ENCODE results near the gene NCK2.
"Not testable (repeated sequence)": the region's sequence is repeated elsewhere in the genome, so short reads cannot be mapped to it uniquely, and the experiment has no call there.

The NCK2 gene

DNA sequence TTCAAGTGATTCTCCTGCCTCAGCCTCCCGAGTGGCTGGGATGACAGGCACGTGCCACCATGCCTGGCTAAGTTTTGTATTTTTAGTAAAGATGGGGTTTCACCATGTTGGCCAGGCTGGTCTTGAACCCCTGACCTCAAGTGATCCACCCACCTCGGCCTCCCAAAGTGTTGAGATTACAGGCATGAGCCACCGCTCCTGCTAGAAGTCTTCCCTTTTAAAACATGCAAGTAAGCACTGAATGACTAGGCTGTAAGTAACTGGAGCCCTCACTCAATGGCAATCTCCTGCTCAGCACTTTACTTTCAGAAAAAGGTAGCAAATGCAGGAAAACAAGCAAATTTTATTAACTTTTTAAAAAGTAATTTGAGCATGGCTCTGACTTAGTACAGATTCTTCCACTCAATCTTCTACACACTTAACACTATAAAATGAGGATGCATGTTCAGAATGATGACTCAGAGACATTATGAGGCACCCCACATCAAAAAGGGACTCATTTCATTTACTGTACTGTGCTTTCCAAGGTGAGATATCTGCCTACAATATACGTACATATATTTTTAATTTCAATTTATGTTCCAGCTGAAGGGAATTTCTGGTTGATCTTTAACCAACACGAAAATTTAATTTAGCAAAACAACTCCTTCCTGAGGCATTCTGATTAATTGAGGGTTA is 6.6 kb upstream of the NCK2 start:
- DNase-seq = no peak

DNA sequence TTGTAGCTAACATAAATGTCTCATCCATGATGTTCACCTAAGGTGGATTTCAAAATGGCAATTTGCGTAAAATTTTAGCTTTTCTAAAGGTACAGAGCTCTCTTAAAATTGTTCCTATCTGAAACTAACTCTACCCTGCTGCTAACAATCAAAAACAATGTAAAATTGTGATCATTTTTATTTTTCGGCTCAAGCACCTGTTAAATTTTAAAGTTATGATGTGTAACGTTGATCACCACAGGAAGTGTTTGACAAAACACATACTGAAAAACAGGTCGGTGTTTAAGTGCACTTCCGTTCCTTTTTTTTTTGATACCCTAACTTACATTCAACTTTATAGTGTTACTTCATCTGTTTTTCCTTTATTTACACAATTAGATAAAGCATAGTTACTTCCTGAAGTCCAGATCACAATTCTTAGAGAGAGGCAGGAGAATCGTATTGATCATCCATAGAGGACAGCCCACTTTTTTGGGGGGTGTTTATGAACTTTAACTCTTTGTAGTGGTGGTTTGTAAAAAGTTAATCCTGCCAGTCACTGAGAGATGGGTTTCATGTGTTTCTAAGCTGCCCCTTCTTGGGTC is 6.0 kb upstream of the NCK2 start:
- no peak for DNase-seq

DNA sequence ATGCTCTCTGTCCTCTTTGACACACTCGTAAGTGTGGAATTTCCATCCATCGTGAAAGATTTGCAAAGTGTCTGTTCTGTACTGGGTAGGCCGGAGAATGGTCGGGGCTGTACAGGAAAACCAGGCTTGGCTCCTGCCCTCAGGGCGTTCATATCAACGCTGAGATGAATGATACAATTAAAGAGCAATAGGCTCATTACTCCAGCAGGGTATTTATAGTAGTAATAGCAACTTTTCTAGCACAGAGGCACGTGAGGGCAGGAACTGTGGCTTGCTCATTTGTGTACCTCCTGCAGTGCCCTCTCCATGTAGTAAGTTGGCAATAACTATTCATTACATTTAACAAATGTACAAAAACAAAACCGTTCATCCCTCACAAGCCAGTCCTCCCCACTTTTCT is 5.3 kb upstream of the NCK2 start:
- DNase-seq = no peak

DNA sequence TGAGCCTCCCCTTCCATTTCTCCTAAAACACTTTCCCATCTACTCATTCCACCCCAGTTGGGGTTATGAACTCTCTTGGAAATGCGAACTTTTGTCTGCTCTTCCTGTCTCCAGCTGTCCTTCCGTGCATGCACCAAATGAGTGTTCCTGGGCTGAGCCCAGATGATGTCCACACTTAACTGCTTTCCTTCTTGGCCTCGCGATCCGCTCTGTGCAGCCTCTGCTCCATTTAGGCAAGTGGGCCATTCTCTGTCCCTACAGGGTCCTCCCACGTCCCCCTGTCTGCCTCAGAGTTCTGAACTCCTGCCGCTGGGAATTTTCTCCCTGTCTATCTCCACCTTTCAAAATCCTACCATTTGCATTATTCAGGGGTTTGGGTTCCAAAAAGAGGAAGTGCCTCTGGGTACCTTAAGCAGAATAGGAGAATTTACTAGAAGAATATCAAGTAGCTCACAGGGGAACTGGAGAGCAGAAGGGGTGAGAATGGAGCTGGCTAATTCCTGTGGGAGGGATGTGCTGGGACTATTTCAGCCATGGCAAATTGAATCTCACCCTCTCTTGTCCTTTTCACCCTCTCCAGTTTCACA is 4.7 kb upstream of the NCK2 start:
- no peak for DNase-seq

DNA sequence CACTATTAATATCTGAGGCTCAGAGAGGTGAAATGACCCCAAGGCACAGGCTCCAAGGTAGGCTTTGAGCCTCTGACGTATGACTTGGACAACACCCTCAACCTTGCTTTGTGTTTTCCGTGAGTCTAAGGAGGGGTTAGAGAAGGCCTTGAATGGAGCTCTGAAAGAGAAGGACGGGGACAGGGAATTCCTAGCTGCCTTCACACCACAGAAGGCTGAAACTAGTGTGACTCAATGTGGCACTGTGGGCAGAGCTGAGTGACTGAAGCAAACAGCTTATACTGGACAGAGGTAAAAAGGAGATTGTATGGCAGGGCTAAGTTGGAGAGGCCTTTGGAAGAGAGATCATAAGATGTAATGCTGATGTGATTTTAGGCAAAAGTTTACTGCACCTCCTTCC is 3.5 kb upstream of the NCK2 start:
- DNase-seq = no peak

DNA sequence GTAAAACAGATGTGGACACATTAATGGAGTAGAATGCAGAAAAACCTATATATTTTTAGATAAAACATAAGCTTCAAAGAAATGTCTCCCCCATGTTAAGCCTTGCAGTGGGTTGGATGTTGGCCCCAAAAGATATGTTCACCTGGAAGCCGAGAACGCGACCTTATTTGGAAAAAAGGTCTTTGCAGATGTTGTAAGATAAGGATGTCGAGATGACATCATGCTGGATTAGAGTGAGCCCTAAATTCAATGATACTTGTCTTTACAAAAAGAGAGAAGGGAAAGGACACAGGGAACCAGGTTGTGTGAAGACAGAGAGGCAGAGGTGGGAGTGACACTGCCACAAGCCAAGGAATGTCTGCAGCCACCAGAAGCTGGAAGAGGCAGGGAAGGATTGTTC is 3.1 kb upstream of the NCK2 start:
- no peak for DNase-seq

DNA sequence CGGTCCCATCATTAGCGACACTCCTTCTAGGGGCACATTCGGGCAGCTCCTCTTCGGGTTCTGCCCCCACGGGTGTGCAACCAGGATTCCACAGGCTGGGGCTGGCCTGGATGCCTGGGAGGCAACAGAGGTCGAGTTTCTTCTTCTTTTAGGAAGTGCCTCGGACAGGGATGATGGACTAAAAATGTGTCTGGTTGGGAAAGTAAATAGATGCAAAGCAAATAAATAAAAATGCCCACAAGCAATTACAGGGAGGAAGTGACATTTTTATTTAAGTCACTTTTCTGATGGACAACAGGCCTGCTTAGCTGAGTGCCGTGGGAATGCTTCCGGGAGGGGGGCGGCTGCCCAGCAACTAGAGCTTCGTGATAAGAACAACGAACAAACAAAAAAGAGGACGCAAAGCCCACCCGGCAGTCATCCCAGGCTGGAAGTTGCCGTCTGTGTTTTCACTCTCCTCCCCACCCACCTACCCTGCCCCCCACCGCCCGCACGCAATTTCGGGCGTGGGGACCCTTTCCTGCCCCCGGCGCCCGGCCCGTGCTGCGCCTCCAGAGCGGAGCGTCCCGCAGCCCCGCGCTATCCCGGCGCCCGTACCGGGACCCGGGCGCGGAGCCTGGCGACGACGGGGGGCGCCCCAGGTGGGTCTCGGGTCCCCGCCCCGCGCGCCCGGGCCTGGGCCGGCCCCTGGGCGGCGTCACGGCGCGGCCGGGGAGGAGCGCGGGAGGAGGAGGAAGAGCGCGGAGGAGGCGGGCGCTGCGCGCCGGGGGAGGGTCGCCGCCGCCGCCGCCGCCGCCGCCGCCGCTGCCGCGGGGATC is 412 bp upstream of the NCK2 start:
- DNase-seq = peak; percentile 7 to 48

DNA sequence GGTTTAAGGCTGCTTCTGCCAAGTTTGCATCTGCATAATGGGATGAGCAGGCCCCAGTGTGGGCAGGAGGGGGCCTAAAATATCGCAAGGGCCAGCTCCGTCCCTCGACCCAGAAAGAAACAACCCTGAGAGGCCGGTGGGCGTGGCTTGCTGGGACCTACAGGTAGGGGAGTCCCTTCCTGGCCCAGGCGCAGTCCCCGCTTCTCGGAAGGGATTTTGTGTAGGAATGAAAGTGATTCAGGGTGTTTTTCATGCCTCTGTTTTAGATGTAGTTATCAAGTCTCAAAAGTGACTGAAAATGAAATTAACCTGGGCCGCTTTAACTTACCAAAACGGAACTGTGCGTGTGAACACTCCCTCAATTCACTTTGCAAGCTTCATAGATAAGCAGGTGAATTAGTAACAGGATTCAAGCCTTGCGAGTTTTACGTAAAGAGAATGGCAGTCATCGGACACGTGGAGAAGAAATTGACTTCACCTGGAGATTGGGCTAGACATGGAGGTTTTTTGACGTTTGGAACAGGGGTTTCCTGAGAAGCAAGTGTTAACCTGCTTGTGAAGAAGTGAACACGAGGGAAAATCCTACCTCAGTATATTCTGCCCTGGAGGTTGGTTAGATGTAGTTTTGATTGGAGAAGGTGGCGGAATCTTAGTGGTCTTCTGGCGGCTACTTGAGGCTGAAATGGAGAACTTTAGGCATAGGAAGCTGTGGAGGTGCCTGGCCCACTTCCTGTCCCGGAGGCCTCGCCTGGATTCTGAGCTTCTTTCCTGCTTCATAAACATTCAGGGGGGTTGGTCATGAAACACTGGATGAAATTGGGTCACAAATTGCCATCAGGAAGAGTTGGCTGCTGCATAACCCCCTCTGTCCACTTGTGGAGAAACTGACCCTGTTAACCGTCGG is 1.7 kb downstream of the NCK2 start:
- no peak for DNase-seq

DNA sequence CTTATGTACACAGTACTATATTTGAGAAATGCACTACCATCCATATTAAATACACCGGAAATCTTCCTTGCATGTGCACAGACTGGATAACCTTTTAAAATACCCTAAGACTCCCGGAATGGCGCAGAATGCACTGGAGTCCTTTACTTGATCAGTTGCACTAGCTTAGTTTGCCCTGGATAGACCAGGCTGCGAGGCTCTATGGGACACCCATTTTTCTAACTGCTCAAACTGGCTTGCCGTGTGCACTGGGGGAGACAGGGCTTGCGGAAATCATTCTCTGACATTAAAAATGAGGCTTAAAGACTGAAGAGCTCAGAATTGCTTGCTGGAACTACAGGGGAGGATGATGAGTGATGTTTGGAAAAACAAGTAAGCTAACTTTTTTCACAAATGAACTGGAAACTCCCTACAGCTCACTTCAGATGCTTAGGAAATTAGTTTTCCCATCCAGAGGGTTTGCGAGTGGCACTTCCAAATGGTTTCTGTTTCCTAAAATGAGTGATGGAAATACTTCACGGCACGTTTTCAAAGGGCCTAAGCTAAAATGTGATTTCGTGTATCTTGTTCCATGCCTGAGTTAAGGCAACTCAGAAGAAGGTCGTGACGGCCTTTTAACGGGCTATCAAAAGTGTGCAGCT is 2.7 kb downstream of the NCK2 start:
- no peak for DNase-seq

DNA sequence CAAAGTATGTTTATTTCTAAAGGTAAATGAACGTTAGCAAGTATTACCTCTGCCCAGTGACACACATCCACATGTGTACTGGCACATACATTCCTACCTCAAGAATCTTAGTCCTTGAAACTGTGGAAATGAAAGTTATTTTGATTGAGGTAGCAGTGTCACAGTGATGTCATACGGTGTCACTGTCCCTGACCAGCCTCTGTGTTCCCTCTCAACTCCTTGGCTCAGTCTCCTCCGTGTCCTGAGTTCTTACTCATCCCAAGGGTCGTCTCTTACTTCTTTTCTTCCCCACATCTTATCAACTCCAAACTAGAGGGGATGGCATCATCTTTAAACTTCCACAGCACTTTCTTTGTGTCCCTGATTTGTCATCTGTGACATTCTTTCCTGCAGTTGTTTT is 3.3 kb downstream of the NCK2 start:
- no peak for DNase-seq

DNA sequence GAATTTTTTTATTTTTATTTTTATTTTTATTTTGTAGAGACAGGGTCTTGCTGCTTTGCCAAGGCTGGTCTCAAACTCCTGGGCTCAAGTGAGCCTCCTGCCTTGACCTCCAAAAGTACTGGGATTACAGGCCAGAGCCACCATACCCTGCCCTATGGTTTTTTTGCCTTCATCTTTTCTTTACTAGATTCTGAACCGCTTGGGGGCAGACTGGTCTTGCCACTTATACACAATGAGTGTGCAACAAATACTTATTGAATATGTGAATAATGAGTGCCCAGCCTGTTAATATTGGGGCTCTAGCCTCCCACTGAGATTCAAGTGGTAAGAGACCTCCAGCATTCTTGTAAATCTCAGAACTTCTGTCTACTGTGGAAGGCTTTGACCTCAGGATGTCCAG is 3.9 kb downstream of the NCK2 start:
- DNase-seq = no peak

DNA sequence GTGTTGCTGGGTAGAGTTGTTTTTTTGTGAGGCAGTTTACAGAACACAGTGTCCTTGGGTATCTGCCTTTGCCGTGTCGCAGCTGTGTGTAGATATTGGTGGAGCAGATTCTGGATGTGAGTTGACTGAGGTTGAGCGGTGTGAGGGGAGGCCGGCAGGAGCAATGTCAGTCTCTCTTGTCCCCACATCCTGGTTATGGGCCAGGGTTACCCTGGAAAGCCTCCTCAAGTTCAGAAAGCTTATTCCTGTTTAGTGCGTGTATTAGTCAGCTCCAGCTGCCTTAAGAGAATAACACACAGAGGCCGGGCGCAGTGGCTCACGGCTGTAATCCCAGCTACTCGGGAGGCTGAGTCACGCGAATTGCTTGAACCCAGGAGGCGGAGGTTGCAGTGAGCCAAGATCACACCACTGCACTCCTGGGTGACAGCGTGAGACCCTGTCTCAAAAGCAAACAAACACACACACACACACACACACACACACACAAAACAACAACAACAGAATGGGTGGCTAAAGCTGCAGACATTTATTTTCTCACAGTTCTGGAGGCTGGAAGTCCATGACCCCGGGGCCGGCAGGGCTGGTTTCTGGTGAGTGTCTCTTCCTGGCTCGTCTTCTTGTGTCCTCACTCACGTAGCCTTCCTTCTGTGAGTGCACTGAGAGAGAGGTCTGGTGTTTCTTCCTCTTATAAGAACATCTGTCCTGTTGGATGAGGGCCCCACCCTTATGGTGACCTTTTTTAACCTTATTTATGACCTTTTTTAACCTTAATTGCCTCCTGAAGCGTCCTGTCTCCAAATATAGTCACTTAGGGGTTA is 5.1 kb downstream of the NCK2 start:
- DNase-seq = no peak

DNA sequence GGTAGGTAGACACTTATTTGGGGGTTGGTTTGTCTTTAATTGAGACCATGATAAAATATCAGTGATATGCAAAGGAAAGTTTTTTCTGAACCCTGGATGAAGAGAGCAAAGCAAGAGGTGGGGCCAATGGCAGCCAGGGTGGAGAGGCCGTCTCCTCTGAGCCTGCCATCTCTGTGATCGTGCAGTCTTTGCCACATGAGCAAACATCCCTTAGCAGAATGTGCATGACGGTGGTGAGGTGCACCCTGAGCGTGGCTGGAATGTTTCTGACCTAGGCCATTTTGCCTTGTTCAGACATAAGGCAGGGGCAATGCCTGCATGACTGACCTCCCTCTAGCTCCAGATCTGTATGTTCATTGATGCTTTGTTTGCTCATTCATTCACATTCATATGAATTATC is 6.0 kb downstream of the NCK2 start:
- no peak for DNase-seq

DNA sequence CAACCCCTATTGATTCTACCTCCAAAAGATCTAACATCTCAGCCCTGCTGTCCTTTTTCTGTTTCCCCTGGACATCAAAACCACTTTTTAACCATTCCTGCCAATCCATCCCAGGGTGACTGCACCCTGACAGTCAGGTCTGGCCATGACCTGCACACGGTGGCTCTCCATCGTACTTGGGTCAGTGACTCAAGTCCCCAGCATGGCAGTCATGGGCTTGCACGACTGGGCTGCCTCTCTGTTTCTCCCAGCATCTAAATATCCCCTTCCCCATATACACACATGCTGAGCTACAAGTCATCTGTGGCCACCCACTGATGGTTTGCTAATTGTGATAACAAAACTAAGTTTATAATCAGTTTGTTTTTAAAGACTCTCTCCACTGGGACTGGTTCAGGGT is 6.6 kb downstream of the NCK2 start:
- no peak for DNase-seq

DNA sequence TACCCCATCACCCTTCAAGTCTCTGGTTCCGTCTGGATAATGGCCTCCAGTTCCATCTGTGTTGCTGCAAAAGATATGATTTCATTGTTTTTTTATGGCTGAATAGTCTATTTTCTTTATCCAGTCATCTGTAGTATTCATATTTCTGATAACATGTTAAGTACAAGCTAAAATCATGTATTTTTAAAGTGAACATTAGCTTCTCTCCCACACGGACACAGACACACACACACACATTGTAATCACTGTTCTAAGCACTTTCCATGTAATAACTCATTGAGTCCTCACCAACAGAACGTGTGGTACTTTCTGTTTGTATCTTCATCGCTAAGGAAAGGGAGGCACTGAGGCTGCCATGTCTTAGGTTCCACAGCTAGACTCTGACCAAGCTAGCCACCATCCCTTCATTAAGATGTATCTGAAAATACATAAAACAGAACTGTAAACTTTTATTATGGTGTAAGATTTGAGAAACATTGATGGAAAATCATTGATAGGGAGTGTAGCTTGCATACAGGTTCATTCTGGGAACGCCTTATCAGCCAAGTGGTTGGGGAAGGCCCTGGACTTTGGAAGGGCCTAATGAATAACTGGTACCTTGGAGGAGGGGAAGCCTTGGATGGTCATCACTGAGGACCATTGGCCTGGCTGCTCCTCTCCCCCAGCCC is 8.1 kb downstream of the NCK2 start:
- no peak for DNase-seq

DNA sequence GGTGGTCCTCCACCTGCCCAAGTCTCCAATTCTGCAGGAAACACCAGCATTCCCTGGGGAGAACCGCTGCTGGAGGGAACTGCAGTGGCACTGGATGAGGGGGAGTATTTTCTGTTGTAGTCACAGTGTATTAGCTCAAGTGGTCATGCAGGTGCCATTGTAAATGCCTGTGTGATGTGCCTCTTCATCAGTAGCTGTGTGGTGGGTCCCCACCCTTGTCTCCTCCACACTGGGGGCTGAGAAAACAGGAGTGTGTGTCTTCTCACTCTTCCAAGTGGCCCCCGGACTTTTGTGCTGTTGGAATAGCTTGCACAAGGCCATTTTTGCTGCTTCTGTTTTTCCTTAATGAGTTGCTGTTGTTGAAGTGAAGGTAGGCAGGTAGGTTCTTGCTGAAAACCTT is 8.7 kb downstream of the NCK2 start:
- no peak for DNase-seq

DNA sequence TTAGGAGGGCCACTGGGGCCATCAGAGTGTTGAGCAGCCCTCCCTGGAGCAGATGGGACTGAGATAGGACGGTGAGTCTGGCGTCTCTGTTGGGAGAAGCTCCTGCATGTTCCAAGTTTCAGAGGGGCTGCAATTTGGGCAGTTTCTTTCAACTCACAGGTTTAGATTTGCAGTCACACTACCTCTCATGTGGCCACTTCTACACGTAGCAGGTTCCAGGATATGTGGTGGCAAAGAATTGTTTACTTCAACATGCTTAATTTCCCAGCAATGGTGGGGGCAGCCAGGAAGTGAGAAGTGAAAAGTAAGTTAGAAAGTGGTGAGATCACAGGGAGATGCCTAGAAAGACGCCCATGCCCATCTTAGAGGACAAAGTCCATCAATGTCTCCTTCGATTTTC is 9.3 kb downstream of the NCK2 start:
- DNase-seq = no peak

DNA sequence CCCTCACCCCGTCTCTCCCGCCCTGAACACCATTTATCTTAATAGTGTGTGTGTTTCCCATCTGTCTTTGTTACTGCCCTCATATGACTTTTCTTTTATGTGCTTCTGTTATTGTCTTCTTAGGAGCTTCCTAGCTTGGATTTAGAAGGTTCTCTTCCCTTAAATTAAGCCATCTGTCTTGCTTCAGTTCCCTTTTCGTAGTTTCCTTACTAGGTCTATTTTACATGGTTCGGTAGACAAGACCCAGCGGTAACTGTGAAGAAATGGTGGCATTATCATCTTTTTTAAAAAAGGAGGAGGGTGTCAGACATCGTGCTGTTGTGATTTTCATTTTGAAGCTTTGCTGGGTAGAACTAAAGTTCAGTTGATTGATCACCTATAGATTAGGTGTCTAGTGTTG is 10.3 kb downstream of the NCK2 start:
- DNase-seq = no peak

DNA sequence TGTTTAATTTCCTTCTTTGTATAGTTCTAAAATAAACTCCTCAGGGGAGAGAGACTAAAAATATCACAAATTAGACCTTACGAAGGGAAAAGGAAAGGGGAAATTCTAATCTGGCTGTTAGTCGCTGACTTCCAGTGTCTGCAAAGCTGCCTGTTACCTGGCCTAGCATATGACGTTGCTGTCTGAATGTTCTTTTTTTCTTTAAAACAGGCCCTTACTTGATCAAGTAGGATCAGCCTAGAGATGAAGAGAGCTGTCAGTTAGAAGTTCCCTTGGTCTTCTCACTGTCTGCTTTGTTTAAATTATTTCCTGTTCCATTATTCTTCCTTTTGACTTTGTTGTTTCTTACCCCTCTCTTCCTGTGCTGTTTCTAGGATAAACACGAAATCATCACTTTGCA is 11.2 kb downstream of the NCK2 start:
- no peak for DNase-seq

DNA sequence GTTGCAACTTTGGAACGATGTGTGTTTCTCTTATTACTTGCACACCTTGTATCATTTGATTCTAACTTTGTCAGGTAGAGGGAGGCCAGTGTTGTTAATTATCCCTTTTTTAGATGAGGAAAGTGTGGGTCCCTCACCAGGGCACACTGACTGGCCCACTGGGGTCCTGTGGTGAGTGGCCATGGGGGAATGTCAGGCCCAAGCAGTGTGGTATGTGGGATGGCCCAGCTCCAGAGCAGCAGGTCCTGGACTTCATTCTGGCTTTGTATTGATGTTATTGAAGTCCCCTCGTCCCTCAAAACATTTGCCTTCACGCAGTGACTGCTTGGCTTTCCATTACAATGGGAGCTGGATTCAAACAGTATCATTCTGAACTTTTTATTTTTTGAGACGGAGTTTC is 11.7 kb downstream of the NCK2 start:
- DNase-seq = no peak

DNA sequence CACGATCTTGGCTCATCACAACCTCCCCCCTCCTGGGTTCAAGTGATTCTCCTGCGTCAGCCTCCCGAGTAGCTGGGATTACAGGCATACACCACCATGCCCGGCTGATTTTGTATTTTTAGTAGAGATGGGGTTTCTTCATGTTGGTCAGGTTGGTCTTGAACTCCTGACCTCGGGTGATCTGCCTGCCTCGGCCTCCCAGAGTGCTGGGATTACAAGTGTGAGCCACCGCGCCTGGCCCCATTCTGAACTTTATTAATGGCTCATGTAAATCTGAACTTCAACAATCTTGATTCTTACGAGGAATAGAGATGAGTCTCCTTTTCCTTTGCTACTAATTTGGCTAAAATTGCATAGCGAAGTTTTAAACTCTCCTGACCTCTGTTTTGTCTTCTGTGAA is 12.2 kb downstream of the NCK2 start:
- not testable (repeated sequence) for DNase-seq
